Ecto neural progenitor cell (in vitro differentiated cells): ENCODE measurements around the gene GOLGA6A.
"Not testable (repeated sequence)": the region's sequence is repeated elsewhere in the genome, so short reads cannot be mapped to it uniquely, and the experiment has no call there.

ENCODE experiments used
- DNase-seq: peaks from one replicate; pipeline ENCODE4 v3.0.0-alpha.2; 2018; ENCODE audit warnings: low spot score

GOLGA6A gene

GRCh38 chr15:74108111-74108510, 25.8 kb upstream of the GOLGA6A start:
- DNase-seq, result no peak

DNA sequence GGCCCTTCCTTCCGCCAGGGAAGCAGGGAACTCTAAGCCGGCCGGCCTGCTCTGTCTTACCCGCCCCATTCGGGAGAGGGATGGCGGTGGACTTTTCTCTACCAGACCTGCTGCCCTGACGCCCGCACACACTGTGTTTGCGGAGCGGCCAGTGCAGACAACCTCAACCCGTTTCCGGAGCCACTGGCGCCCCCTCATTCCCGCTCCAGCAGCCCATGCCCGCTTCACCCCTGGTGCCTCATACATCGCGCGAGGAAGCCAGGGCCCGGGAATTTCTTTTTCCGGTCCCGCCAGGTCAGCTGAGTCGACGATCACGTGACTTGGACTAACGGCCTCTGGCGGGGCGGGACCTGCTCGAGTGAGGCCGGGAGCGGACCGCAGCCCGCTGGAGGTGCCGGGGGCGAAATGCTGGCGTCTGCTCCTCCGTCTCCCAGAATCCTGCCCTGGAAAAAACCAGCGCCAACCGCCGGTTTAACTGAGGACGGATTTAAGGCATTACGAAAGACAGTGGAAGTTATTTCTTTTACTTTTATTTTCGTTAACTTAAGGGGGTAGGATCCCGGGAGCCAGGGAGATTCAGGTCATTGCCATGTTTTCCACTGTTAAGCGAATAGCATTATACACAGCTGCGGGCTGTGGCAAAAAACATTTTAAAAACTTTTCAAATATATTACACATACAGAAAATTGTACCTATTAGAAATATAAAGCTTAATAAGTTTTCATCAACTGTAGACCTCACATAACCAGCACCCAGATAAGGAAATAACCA, 17.8 kb upstream of the GOLGA6A start:
- DNase-seq, result peak; percentile 94

DNA sequence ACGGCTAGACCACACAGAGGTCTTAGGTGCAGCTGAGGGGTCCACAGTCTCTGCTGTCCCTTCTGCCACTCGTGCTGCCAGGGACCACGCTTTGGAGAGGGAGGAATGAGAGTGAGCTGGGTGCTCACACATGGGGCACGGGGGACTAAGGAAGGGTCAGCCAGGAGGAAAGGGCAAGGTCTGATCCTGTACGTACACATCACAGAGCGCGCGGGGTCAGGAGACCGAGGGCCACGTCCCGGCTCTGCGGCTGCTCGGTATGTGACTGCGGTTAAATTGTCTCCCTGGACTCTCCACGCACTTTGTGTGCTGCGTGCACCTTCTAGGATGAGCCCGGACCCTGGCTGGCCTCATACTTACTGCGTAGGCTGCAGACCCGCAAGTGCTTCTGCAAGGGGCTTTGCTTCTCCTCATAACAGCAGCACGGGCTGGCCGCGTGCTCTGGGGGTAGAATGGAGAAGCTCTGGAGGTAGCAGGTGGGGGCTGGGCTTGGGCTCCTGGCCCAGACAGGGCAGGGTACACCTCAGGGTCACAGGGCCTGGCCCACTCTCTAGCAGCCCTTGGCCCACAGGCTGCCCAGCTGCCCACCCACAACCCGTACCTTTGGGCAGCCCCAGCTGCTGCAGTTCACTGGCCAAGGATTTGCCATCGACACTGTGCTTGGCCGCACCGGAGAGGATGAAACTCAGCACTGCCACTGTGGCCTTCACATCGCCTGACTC, 14.6 kb upstream of the GOLGA6A start:
- DNase-seq, result not testable (repeated sequence)

DNA sequence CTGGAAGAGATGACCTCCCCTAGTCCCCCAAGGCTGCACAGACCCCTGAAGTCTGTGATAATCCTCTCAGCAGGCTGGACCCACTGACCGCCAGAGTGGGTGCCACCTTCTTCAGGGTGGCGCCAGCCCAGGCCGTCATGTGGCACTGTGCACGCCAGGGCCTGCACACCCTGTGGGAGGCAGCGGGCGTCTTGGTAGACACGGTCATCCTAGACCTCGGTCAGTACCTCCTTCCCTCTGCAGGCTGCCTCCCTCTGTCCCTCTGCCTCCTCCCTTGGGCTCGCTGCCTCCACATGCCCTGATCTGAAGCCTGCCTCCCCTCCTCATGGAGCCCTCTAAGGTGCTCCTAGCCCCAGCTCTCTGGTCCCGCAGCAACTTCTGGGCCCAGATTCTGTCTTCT, 13.3 kb upstream of the GOLGA6A start:
- DNase-seq, result not testable (repeated sequence)

DNA sequence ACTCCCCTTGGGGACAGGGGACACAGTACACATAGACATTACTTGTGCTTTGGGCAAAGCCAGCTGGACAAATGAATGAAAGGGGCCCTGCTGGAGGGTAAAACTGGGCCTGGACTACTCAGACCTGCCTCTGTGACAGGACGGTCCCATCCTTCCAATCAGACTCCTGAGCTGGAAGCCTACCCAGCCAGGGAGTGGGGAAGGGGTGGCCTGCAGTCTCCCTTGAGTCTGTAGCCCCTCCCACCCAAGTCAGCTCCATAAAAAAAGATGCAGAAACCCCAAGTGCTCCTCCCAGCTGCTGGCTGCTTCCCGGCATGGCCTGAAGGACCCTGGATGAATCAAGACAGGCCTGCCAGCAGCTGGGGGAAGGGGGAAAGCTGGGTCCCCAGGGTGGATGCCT, 12.2 kb upstream of the GOLGA6A start:
- DNase-seq, result not testable (repeated sequence)

DNA sequence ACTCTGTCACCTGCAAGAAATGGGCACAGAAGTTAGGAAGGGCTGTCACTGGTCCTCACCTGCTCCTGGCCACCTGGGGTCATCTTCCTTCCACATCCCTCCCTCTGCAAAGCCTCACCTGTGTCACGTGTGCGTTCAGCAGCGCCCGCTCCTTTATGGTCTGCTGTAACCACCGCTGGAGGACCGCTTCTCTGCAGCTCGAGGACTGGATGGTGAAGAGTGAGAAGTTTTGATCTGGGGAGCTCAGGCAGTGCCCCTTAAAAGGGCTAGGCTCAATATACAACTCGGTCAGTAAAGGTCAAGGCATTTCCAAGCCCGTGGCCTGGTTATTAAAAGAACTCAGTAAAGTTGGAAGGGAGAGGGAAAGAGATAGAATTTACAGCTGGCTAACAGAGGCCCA, 6.6 kb downstream of the GOLGA6A start:
- DNase-seq, result not testable (repeated sequence)

- DNase-seq, result not testable (repeated sequence)
Observed at GRCh38 chr15:74072614-74073337, 9.6 kb downstream of the GOLGA6A start.

DNA sequence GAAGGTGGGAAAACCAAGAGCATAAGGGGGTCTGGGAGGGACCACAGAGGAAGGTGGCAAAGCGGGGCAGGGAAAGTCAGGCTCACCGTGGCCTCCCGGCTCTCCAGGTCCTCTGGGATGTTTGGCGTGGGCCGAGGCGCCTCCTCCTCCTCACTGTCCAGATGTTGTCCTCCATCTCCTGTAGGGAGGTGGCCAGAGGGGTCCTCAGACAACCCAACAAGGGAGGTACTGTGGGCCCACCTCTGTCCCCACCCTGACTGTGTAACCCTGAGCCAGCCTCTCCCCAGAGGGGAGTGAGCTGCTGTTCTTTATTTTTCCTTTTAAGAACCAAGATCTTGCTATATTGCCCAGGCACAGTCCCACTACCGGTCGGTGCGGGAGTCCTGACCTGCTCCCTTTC, 10.2 kb downstream of the GOLGA6A start:
- not testable (repeated sequence) for DNase-seq

DNA sequence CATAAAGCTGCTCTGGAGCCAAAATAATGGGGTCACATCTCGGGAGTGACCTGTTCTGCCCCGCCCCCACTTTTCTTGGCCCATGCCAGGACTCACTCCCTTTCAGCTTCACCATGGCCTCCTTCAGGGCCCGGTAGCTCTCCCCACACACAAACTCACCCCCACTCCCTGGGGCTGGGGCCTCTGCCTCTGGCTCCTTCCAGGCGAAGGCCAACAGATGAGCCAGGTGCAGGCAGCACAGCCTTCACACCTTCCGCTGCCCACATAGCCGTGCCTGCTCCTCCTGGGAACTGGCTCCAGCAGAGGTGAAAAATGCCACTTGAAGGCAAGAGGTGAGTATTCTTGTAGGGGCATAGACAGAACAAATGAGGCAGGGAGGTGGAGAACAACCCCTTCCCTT, 10.7 kb downstream of the GOLGA6A start:
- not testable (repeated sequence) for DNase-seq

- not testable (repeated sequence) for DNase-seq
Observed at GRCh38 chr15:74065684-74066411, 16.5 kb downstream of the GOLGA6A start.

DNA sequence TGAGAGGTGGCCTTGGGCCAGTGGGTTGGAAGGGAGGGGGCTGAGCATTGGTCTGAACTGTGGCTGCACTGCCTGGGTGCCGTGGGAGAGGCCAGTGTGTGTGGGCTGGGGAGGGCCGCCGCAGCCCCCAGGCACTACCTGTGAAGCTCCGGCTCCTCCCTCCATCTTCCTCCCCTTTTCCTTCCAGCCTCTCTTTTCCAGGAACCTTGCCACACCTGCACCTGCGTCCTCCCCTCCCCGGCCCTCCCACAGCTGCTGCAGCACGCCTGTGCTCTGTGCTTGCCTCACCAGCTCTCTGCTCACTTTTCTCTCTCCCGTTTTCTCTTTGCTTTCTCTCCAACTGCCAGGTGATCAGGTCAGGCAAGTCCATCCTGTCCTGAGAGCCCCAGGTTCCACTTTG, 17.5 kb downstream of the GOLGA6A start:
- peak; percentile 42 for DNase-seq

GRCh38 chr15:74064183-74064582, 18.2 kb downstream of the GOLGA6A start:
- not testable (repeated sequence) for DNase-seq

DNA sequence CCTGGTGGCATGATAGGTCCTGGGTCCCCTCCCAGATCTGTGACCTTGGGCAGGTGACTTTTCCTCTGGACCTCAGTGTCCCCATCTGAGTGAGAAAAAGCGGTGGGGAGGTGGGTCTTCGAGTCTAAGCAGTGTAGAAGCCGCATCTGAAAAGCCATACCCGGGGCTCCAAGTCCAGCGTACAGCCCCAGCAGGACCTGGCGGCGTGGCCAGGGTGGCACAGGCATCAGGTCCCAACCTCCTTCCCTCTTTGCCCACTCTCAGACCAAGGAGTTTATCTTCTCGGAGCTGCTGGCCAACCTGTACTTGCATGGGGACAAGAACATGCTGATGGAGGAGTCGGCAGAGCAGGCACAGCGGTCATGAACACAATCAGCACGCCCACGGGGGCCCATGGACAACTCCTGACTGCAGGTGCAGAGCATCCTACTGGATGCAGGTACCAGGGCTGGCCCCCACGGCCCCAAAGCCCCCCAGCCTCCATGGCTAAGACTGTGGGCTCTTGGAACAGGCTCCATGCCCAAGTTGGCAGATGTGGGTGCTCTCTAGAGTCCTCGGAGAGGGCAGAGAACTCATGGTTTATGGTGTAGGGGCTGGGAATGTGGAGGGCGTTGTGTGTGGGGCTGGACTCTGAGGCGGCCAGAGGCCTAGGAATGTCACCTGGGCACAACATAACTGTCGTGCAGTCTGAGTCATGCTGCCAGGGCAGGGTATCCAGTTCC, 18.8 kb downstream of the GOLGA6A start:
- not testable (repeated sequence) for DNase-seq

GRCh38 chr15:74062671-74063070, 19.7 kb downstream of the GOLGA6A start:
- DNase-seq, result no peak

DNA sequence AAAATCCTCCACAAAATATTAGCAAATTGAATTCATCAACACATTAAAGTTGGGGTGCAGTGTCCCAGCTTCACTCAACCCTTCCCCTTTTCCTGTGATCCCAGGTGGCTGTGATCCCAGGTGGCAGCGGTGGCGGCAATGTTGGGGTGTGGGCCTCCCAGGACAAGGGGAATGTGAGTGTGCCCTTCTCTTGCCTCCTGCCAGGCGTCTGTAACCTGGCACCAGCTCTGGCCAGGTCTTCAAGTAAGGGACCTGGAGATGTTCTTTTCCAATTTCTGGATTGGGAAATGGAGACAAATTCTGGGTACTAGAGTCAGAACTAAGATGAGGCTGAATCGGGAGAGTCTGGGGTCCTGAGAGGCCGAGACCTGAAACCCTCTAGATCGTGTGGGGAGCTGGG, 20.1 kb downstream of the GOLGA6A start:
- no peak for DNase-seq

DNA sequence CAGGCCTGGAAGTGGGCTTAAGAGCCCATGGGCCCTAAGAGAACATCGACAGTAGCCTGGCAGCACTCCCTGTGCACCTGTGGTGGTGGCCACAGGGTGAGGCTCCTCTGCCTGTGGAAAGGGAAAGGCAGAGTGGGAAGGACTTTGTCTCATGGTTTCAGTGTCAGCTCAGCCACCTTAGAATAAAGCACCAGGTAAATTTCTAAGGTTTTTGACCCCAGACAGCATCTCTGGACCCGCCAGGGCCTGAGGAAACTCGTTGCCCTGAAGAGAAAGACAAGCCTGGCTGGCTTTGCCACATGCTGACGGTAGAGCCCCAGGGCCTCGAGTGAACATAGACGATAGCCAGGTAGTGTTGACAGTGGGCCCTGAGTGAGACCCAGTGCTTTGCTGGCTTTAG, 22.1 kb downstream of the GOLGA6A start:
- no peak for DNase-seq

DNA sequence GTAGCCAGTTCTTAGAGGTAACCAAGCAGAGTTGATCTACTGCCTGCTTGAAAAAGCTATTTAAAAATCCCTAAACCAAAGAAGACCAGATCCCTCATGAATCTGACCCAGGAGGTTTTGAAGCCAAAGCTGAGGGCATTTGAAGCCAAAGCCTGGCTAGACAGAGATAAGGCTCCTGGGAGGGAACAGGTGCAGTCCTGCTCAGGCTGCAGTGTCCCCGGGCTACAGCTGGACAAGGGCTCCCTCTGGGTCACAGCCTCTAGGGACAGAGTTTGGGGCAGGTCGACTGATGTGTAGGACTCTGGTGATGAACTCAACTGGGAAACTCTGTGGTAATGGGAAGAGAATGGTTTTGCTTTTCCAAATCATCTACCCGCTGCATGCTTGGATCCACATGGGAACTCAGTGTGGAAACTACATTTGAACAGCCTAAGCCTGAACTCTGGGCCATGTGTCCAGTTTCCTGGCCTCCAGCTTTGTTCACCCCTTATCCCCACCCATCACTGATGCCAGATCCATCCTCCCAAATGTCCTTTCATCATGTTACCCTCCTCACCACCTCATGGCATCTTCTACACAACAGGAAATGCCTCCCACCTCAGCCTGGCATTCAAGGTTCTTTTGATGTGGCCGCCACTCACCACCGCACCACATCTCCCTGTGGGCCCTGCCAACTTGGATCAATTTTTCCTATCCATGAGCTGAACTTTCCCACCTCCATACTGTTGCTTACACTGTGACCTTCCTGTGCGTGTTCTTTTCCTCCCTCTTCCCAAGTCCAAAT, 23.1 kb downstream of the GOLGA6A start:
- DNase-seq, result not testable (repeated sequence)

DNA sequence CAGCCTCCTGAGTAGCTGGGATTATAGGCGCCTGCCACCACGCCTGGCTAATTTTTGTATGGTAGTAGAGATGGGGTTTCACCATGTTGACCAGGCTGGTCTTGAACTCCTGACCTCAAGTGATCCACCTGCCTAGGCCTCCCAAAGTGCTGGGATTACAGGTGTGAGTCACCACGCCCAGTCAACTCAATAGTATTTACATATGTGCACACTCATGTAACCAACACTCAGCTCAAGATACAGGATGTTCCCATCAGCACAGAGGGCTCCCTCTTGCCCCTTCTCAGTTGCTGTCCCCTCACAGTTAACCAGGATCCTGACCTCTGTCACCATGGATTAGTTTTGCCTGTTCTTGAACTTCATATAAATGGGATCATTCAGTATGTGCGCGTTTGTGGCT, 26.0 kb downstream of the GOLGA6A start:
- DNase-seq, result not testable (repeated sequence)

DNA sequence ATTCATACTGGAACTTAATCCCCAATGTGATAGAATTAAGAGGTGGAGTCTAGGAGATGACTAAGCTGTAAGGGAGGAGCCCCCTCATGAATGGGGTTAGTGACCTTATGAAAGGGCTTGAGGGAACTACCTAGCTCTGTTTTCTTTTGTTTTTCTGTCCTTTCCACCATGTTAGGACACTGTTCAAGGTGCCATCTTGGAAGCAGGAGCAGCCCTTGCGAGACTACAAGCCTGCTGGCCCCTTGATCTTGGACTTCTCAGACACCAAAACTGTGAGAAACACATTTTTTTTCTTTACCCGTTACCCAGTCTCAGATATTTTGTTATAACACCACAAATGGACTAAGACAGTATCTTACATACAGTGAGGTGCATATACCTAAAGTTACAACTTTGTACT, 26.5 kb downstream of the GOLGA6A start:
- no peak for DNase-seq

DNA sequence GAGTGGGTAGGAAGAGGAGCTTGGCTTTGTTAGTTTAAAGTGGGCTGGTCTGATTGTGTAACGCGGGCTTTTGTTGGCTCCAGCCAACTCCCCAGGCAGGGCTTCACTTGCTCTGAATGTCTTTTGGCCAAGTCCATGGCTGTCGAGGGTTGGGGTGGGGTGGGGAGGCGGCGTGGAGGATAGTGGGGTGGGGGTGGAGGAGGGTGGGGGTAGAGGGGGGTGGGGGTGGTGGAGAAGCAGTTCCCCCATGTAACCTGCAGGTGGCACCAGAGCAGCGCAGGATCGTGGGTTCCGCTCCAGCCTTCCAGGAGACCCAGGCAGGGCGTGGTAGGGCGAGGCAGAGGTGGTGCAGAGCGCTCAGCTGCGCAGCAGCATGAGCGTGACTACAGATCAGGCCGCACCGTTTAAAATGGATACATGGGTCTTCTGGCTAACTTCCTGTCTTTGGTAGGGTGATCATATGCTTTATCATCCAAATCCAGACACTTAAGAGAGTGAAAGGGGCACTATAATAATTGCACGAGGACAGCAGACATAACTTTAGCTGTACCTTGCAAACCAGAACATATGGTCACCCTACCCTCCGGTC, 28.3 kb downstream of the GOLGA6A start:
- DNase-seq, result peak; percentile 86
